Measurements from ENCODE around the gene GPR35. TPM values are rescaled to one million over a fixed set of nuclear protein-coding genes. Genes with fewer than 3 reads are reported as not detected.
A peak's percentile ranks its signal among the peaks of the same experiment; 100 is the strongest.

The GPR35 gene
- total RNA-seq, 4 donors from 2014 or later: 1.8 to 4.0 (median 2.2) TPM

GRCh38 chr2:240635998-240636547 is 10.8 kb downstream of the GPR35 start:
- Histone ChIP-seq H3K27ac (replicated peaks in 1 of 4) (no peak overlapping the region), H3K36me3 (no peaks in the 10 kb centered on the region), H3K9me3 (peaks cover 0 to 8% (median 6%) of the 10 kb centered on the region in 4 donors), H3K27me3 (peaks cover 0 to 33% (median 0%) of the 10 kb centered on the region in 4 donors), H3K4me1 (peaks cover 0 to 7% (median 0%) of the 10 kb centered on the region in 4 donors), H3K4me3 (no peak overlapping the region)
- 83% methylated on average over 1 of the region's 3 CpGs for WGBS
- intact Hi-C loops (cut with DNase I): no loop called here
- DNase-seq (ENCODE audit: extremely low spot score): no peak
- TF ChIP-seq POLR2AphosphoS5 (IDR thresholded peaks at IDR 0.05): no peak
- TF ChIP-seq CTCF (IDR thresholded peaks at IDR 0.05): no peak
- TF ChIP-seq EP300 (IDR thresholded peaks at IDR 0.05): no peak
- no peak for TF ChIP-seq POLR2A (IDR thresholded peaks at IDR 0.05; ENCODE audit: low read depth)

- peak overlapping the region in 1 of 4 donors; percentile 70 for H3K27ac ChIP-seq (replicated peaks in 1 of 4)
- intact Hi-C loops (cut with DNase I): no loop called here
- H3K36me3 ChIP-seq: no peaks in the 10 kb centered on the region
- H3K4me3 ChIP-seq: no peak overlapping the region
- peaks cover 0 to 34% (median 0%) of the 10 kb centered on the region in 4 donors for H3K27me3 ChIP-seq
- no peak for DNase-seq (ENCODE audit: extremely low spot score)
- peaks cover 0 to 7% (median 0%) of the 10 kb centered on the region in 4 donors for H3K4me1 ChIP-seq
- TF ChIP-seq POLR2AphosphoS5 (IDR thresholded peaks at IDR 0.05) (no peak), EP300 (IDR thresholded peaks at IDR 0.05) (no peak), POLR2A (IDR thresholded peaks at IDR 0.05; ENCODE audit: low read depth) (no peak), CTCF (IDR thresholded peaks at IDR 0.05) (no peak)
- 80% methylated on average over 11 of the region's 11 CpGs for WGBS
- H3K9me3 ChIP-seq: peaks cover 0 to 8% (median 6%) of the 10 kb centered on the region in 4 donors
These were observed 11.4 kb downstream of the GPR35 start for GRCh38 chr2:240636563-240637115.

GRCh38 chr2:240637116-240637900 is 12.0 kb downstream of the GPR35 start:
- intact Hi-C loops (cut with DNase I): no loop called here
- H3K4me1 ChIP-seq: peaks cover 0 to 7% (median 0%) of the 10 kb centered on the region in 4 donors
- no peak for DNase-seq (ENCODE audit: extremely low spot score)
- TF ChIP-seq CTCF (IDR thresholded peaks at IDR 0.05): no peak
- no peak for TF ChIP-seq POLR2AphosphoS5 (IDR thresholded peaks at IDR 0.05)
- TF ChIP-seq POLR2A (IDR thresholded peaks at IDR 0.05; ENCODE audit: low read depth): no peak
- TF ChIP-seq EP300 (IDR thresholded peaks at IDR 0.05): no peak
- peak overlapping the region in 1 of 4 donors; percentile 70 for H3K27ac ChIP-seq (replicated peaks in 1 of 4)
- 76% methylated on average over 11 of the region's 17 CpGs for WGBS
- H3K9me3 ChIP-seq: peaks cover 0 to 8% (median 6%) of the 10 kb centered on the region in 4 donors
- no peak overlapping the region for H3K4me3 ChIP-seq
- no peaks in the 10 kb centered on the region for H3K36me3 ChIP-seq
- peaks cover 0 to 41% (median 0%) of the 10 kb centered on the region in 4 donors for H3K27me3 ChIP-seq

- 84% methylated on average over 4 of the region's 8 CpGs for WGBS
- Histone ChIP-seq H3K9me3 (peaks cover 0 to 8% (median 6%) of the 10 kb centered on the region in 4 donors), H3K27me3 (peaks cover 0 to 47% (median 0%) of the 10 kb centered on the region in 4 donors), H3K4me1 (peaks cover 0 to 7% (median 0%) of the 10 kb centered on the region in 4 donors), H3K36me3 (no peaks in the 10 kb centered on the region), H3K4me3 (no peak overlapping the region), H3K27ac (replicated peaks in 1 of 4) (peak overlapping the region in 1 of 4 donors; percentile 70)
- no peak for DNase-seq (ENCODE audit: extremely low spot score)
- intact Hi-C loops (cut with DNase I): no loop called here
- TF ChIP-seq POLR2AphosphoS5 (IDR thresholded peaks at IDR 0.05) (no peak), CTCF (IDR thresholded peaks at IDR 0.05) (no peak), EP300 (IDR thresholded peaks at IDR 0.05) (no peak), POLR2A (IDR thresholded peaks at IDR 0.05; ENCODE audit: low read depth) (no peak)
These were observed 12.6 kb downstream of the GPR35 start for GRCh38 chr2:240637901-240638345.
